GM19099 (cell line): ENCODE data around the gene CNP.

Source experiments
- POLR2A ChIP-seq: IDR thresholded peaks from 3 replicates; pipeline ENCODE4 v1.6.1; 2011; ENCODE audit warnings: low read depth; ENCODE audit not compliant: insufficient read length; ENCODE audit errors: extremely low read depth

Gene CNP

GRCh38 chr17:42025191-42025579, 58.6 kb downstream of the CNP start:
- peak; percentile 8 for TF ChIP-seq POLR2A

GRCh38 chr17:42025936-42026335, 59.3 kb downstream of the CNP start:
- no peak for TF ChIP-seq POLR2A

- TF ChIP-seq POLR2A = no peak
These were observed 60.4 kb downstream of the CNP start for GRCh38 chr17:42026857-42027589.
